NCI-H345 treated with DMSO at 0.1 percent for 48 hours (cell line): ENCODE results near the gene HMX2.

Source experiments
- DNase-seq: peaks from one replicate; lab custom pipeline; 2025; ENCODE audit not compliant: unreplicated experiment; lab: John Stamatoyannopoulos, UW

HMX2 gene

GRCh38 chr10:123147635-123148413, at the start of gene HMX2:
TSS of gene HMX2 (plus strand) at chr10:123148136. CDS start at chr10:123148379, 243 bp downstream.
- DNase-seq = no peak

DNA sequence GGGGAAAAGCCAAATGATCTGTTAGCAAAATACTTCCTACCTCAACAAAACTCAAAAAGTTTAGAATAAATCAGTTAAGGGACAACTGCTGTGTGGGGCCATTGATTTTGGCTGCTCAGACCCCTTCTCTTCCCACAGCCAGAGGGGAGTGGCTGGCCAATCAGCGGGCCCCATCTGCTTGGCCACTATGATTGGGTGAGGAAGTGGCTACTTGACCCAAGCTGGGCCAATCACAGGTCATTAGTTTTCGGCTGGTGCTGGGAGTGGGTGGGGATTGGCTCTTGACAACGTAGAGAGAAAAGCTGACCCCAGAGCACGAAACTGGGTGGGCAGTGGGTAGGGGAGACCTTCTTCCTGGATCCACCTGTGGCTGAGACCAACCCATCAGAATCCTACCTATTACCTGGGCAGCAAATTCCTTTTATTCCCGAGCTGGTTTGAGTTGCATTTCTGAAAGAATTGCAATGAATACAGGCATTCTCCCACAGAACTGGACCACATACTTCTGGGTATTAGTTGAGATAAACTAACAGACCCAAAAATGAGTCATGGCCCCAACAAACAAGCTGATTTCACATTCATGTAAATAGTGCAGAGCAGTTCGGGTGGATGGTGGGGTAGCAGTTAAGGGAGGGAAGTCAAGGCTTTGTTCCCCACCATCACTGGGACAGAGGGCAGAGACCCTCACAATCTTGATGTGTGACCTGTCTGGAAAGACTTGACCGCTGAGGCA, 47.7 kb upstream of the HMX2 start:
- no peak for DNase-seq

DNA sequence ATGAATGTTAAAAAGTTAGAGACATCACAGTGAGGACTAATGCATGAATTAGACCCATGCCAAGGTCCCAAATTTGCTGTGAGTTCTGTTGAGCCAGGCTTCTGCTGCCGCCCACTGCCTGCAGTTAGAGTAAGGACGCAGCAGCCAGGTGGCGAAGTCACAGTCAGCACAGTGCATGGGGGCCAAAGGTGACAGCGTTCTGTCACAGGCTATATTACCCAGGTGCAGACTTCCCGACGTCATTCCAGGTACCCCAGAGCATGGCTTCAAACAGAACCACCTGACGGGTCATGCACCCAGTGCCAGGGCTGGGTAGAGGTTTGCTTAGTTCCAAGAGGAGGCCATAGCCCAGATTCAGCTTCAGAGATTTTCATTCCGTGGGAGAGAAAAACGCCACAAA, 46.1 kb upstream of the HMX2 start:
- DNase-seq = no peak

- DNase-seq = no peak
These were observed 45.3 kb upstream of the HMX2 start for GRCh38 chr10:123102673-123103072.

- DNase-seq = no peak
These were observed 44.0 kb upstream of the HMX2 start for GRCh38 chr10:123103944-123104343.

DNA sequence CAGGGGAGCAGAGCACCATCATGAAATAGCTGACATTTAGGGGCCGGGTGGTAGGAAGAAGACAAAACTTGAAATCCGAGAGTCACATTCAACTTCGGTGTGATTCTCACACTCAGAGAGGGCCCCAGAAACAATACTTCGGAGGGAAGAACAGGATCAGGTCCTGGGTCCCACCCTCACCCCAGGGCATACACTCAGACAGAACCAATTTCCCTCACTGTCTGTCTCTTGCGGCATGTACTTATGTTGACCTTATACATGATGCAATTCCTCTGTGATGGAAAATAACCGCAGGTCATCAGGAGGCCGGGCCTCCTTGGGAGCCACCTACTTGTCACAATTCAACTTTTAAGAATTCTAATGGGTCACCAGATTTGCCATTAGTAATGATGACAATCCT, 38.5 kb upstream of the HMX2 start:
- DNase-seq = no peak

GRCh38 chr10:123117644-123118417, 30.1 kb upstream of the HMX2 start:
- DNase-seq = no peak

DNA sequence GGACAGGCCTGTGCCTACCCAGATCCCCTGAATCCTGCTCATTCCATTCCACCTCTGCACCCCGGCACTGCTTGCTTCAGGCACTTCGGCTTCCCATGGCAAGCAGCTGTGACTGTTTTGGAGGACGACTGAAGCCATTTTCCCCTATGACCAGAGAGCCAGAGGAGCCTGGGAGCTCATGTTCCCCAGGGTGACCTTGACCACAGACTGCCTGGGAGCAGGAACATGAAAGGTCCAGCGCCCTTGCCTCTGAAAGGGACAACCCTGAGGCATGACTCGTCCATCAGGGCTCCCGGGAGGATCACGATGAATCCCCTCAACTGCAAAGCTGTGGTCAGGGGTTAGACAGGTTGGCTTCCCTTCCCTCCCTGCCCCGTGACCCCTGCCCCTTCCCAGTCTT, 28.9 kb upstream of the HMX2 start:
- DNase-seq = no peak

- DNase-seq = no peak
These were observed 21.7 kb upstream of the HMX2 start for GRCh38 chr10:123126246-123126645.

- no peak for DNase-seq
These were observed 18.2 kb upstream of the HMX2 start for GRCh38 chr10:123129618-123130271.

GRCh38 chr10:123132576-123133477, 15.1 kb upstream of the HMX2 start:
- DNase-seq = peak; percentile 56

- DNase-seq = no peak
These were observed 14.2 kb upstream of the HMX2 start for GRCh38 chr10:123133541-123134342.

- DNase-seq = no peak
These were observed 13.5 kb upstream of the HMX2 start for GRCh38 chr10:123134343-123134914.

DNA sequence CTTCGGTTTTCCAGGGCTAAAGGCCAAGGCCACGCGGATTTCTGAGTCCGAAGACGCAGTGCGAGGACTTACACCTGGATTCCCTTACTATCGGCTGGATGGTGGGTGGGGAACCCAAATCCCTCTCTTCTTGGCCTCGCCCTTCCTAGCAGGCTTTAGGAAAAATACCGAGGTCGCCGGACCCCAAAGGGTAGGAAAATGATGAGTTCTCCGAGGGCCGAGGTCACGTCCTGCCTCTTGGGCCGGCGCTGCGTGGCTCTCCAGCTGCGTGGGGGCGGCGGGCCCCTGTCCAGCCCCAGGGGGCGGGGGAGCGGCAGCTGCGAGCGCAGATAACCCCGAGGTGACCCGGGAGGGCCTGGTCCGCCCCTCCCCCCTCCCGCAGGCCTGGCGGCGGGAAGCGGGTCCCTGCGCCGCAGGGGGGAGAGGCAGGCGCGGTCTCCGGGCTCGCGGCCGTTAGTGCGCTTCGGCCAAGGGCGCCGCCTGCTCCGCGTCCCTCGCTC, 13.0 kb upstream of the HMX2 start:
- no peak for DNase-seq

DNA sequence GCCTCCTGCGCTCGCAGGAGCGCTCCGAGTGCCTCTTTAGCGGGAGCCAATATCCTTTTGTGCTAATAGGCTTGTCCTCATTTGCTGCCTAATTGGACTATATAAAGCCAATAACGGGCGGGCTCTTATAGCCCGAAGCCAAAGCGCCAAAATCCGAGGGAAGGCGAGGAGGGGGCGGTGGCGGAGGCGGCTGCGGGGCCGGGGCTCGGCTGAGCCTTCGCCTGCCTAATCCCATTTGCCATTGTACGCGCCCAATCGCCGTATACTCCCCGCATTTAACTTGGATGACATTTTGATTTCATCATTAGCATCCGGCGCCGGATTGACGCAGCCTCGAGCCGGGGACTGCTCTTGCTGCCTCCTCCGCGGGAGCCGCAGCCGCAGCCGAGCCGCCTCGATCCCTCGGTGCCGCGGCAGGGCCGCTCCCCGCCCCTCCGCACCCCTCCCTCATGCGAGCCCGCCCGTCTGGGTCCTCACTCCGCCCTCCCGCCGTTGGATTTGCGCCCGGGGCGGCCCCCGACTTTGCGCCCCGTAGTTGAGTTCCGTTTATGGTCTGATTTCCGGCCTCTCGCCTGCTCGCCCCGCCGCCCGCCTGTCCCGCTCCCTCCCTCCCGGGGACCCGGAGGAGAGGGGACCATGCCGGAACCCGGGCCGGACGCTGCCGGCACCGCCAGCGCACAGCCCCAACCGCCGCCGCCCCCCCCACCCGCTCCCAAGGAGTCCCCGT, 12.4 kb upstream of the HMX2 start, which contains the start of gene HMX3:
TSS of gene HMX3 (plus strand) at position 556 of the 727 bp plus-strand sequence. CDS start at position 637, 81 bp downstream.
- no peak for DNase-seq

- no peak for DNase-seq
These were observed 11.6 kb upstream of the HMX2 start for GRCh38 chr10:123136221-123136805.

DNA sequence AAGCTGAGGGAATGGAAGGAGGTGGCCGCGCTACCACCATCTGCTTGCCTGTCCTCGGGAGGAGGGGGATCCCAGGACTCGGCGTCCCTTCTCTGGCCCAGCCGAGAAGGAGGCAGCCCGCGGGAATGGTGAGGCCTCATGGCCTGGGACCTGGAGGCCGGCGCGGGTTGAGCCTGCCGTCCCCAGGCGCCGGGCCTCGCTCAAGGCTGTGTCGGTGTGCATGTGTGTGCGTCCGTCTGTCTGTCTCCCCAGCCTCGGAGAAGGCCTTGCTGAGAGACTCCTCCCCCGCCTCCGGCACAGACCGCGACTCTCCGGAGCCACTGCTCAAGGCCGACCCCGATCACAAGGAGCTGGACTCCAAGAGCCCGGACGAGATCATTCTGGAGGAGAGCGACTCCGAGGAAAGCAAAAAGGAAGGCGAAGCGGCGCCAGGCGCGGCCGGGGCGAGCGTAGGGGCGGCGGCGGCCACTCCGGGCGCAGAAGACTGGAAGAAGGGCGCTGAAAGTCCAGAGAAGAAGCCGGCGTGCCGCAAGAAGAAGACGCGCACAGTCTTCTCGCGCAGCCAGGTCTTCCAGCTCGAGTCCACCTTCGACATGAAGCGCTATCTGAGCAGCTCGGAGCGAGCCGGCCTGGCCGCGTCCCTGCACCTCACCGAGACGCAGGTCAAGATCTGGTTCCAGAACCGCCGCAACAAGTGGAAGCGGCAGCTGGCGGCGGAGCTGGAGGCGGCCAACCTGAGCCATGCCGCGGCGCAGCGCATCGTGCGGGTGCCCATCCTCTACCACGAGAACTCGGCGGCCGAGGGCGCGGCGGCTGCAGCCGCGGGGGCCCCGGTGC, 10.9 kb upstream of the HMX2 start:
- no peak for DNase-seq
